ENCODE data around the gene CRKL. TPM values are rescaled to one million over a fixed set of nuclear protein-coding genes. Genes with fewer than 3 reads are reported as not detected.

CRKL gene
- total and polyA plus RNA-seq, 2 of the 4 experiments (the other 2 are of a cell fraction) = 20.6 to 35.5 TPM

- ATAC-seq (ENCODE audit: low read depth) (peak; percentile 7), DNase-seq (peak; percentile 25)
- Histone ChIP-seq H3K18ac (ENCODE audit: low read depth, low read length) (no peak overlapping the region), H2BK5ac (ENCODE audit: low read depth, low read length, poor library complexity, severe bottlenecking) (no peak overlapping the region), H2BK15ac (ENCODE audit: low read depth, low read length) (no peak overlapping the region), H2BK120ac (ENCODE audit: low read depth, low read length) (no peak overlapping the region), H3K4me3 (ENCODE audit: insufficient read depth, low read depth, low read length) (peak overlapping the region; percentile 51), H3K56ac (ENCODE audit: extremely low read depth, insufficient read depth, low read length) (no peak overlapping the region), H2BK20ac (ENCODE audit: low read depth, low read length) (no peak overlapping the region), H3K9me3 (ENCODE audit: control insufficient read depth, insufficient read depth, low read length) (no peaks in the 10 kb centered on the region), H4K8ac (ENCODE audit: low read depth in 2 of 2, low read length in 2 of 2) (peak overlapping the region in 1 of 2 experiments; percentile 24; a peak in 2 of 4 replicates), H3K9ac (ENCODE audit: low read depth, low read length) (no peak overlapping the region), H3K79me1 (ENCODE audit: low read depth in 1 of 2, low read length in 2 of 2) (peaks cover 12 to 47% of the 10 kb centered on the region in 2 experiments), H3K14ac (replicated peaks; ENCODE audit: low read depth, low read length) (no peak overlapping the region), H3K4ac (ENCODE audit: low read depth, low read length) (no peak overlapping the region), H4K5ac (ENCODE audit: low read depth, low read length) (no peak overlapping the region; the same call in 1 of the 2 replicates), H2AFZ (replicated peaks; ENCODE audit: low read length, poor library complexity) (peak overlapping the region; percentile 78), H3K4me2 (ENCODE audit: low read depth, low read length) (peak overlapping the region; percentile 24), H4K20me1 (ENCODE audit: insufficient read depth, low read length) (peaks cover 31% of the 10 kb centered on the region; the same call in 1 of the 2 replicates), H3K27me3 (ENCODE audit: control insufficient read depth, insufficient read depth, low read length) (no peaks in the 10 kb centered on the region), H3K9me1 (ENCODE audit: insufficient read depth, low read length) (peaks cover 11% of the 10 kb centered on the region), H3K4me1 (ENCODE audit: control insufficient read depth, insufficient read depth, low read length) (peaks cover 6% of the 10 kb centered on the region; the same call in 1 of the 2 replicates), H3K27ac (ENCODE audit: insufficient read depth, low read length) (no peak overlapping the region), H3K36me3 (ENCODE audit: control insufficient read depth, insufficient read depth, low read length) (peaks cover 23% of the 10 kb centered on the region), H2AK9ac (replicated peaks; ENCODE audit: low read depth, low read length, poor library complexity) (peak overlapping the region; percentile 79), H4K91ac (ENCODE audit: insufficient read depth, low read depth, low read length) (no peak overlapping the region; the same call in 1 of the 2 replicates), H3K23ac (ENCODE audit: low read depth, low read length) (peak overlapping the region; percentile 12; the same call in 1 of the 2 replicates), H2AK5ac (ENCODE audit: low read depth, low read length) (peak overlapping the region; percentile 27; the same call in 1 of the 2 replicates)
- intact Hi-C loops (cut with micrococcal nuclease) (loop anchor here (10.0 kb wide), 2 partner anchors 72 to 152 kb away; no protein-coding TSS in a partner anchor), dilution Hi-C loops (cut with HindIII; ENCODE audit: low sequenced_read_pairs, unreplicated experiment) (no loop called here), in situ Hi-C loops (cut with MboI; ENCODE audit: low sequenced_read_pairs) (no loop called here)
- 28% methylated on average over 8 of the region's 27 CpGs; no CpG with 5 or more reads in 1 of the 2 experiments for WGBS, 2 experiments (ENCODE audit: extremely low coverage in 2 of 2, insufficient read length in 1 of 2)
- ChIA-PET POLR2A (ENCODE audit: unreplicated experiment) (no interaction called here), CTCF (interaction anchor here (0.5 kb wide), 1 partner anchor 93 kb away, joined by 5 read pairs; no protein-coding TSS in a partner anchor)
- BruUV-seq (replicated peaks) = no TSS peak
- TF ChIP-seq BHLHE40 (IDR thresholded peaks at IDR 0.05; ENCODE audit: low read depth, low read length) (no peak), MXI1 (IDR thresholded peaks at IDR 0.05; ENCODE audit: borderline replicate concordance, low read depth, low read length) (no peak), FOS (IDR thresholded peaks at IDR 0.05; ENCODE audit: low read depth, low read length) (no peak), RAD21 (IDR thresholded peaks at IDR 0.05; ENCODE audit: low read length) (no peak), ELK1 (IDR thresholded peaks at IDR 0.05; ENCODE audit: borderline replicate concordance, low read depth, low read length) (no peak), RFX5 (IDR thresholded peaks at IDR 0.05; ENCODE audit: low read depth, low read length) (no peak), MAFK (IDR thresholded peaks at IDR 0.05; ENCODE audit: low read depth, low read length) (no peak), NFE2L2 (IDR thresholded peaks at IDR 0.05; ENCODE audit: low read depth, low read length) (no peak), USF2 (IDR thresholded peaks at IDR 0.05; ENCODE audit: low read depth, low read length) (no peak), CHD1 (IDR thresholded peaks at IDR 0.05; ENCODE audit: low read depth, low read length) (no peak), RCOR1 (IDR thresholded peaks at IDR 0.05; ENCODE audit: insufficient replicate concordance, low read length) (no peak), CTCF (conservative IDR thresholded peaks at IDR 0.05; ENCODE audit: low read depth, low read length) (no peak)
Measured at GRCh38 chr22:20956258-20957101, 39.3 kb downstream of the CRKL start.

Data from IMR-90 (cell line).